Vagina (tissue), 2 donors: ENCODE results near the gene LENG1. TPM values are rescaled to one million over a fixed set of nuclear protein-coding genes. Genes with fewer than 3 reads are reported as not detected.

Source experiments
- DNase-seq, 2 donors: peaks; one replicate each; pipeline ENCODE4 v3.0.0-alpha.2; 2017; ENCODE audit errors: extremely low spot score in 2 of 2
- H3K27ac ChIP-seq: fragments of 200-600 bp; sonication (generic); one replicate; pipeline ENCODE4 v1.5.1; 2019
- H3K27me3 ChIP-seq: fragments of 200-600 bp; sonication (generic); one replicate; pipeline ENCODE4 v1.5.1; 2019
- H3K36me3 ChIP-seq, 2 donors: fragments of 200-600 bp; sonication (generic); one replicate each; pipeline ENCODE4 v1.5.1; 2017 to 2019
- H3K4me1 ChIP-seq: fragments of 200-600 bp; sonication (generic); one replicate; pipeline ENCODE4 v1.5.1; 2019
- H3K4me3 ChIP-seq, 2 donors: fragments of 200-600 bp; sonication (generic); 1 replicate in 1 of 2; 2 replicates in 1 of 2; pipeline ENCODE4 v1.5.1; 2016 to 2019
- H3K9me3 ChIP-seq: fragments of 200-600 bp; sonication (generic); one replicate; pipeline ENCODE4 v1.5.1; 2019
- CTCF ChIP-seq, 3 experiments: fragments of 450-650 bp in 2 of 3; fragments of 200-600 bp in 1 of 3; sonication (generic) in 1 of 3; IDR thresholded peaks; one replicate each; pipeline ENCODE4 v1.5.1; 2017 to 2019; ENCODE audit warnings: antibody characterized with exemption in 3 of 3, mild to moderate bottlenecking in 2 of 3, moderate library complexity in 2 of 3
- POLR2A ChIP-seq, 2 donors: fragments of 450-650 bp; IDR thresholded peaks; one replicate each; pipeline ENCODE4 v1.6.1; 2017; ENCODE audit warnings: antibody characterized with exemption in 2 of 2, mild to moderate bottlenecking in 2 of 2, moderate library complexity in 2 of 2
- POLR2AphosphoS5 ChIP-seq, 2 donors: sonication (generic); formaldehyde crosslinking; IDR thresholded peaks; one replicate each; pipeline ENCODE4 v1.9.0; 2017; ENCODE audit warnings: antibody characterized with exemption in 2 of 2, mild to moderate bottlenecking in 2 of 2, low read depth in 1 of 2; ENCODE audit not compliant: insufficient read depth in 1 of 2
- intact Hi-C: fragments of 100-400 bp; cut with DNase I; formaldehyde crosslinking; loops from one replicate; pipeline ENCODE4 v1.15.1; 2023
- total RNA-seq: library from RNA; depleted of rRNA; stranded (reverse); fragments of >200 nt; gene quantifications from one replicate; pipeline ENCODE4 v1.2.3, GENCODE V29; 2016

LENG1 gene
- total RNA-seq, 1 donor from 2014 or later = 5.4 TPM

DNA sequence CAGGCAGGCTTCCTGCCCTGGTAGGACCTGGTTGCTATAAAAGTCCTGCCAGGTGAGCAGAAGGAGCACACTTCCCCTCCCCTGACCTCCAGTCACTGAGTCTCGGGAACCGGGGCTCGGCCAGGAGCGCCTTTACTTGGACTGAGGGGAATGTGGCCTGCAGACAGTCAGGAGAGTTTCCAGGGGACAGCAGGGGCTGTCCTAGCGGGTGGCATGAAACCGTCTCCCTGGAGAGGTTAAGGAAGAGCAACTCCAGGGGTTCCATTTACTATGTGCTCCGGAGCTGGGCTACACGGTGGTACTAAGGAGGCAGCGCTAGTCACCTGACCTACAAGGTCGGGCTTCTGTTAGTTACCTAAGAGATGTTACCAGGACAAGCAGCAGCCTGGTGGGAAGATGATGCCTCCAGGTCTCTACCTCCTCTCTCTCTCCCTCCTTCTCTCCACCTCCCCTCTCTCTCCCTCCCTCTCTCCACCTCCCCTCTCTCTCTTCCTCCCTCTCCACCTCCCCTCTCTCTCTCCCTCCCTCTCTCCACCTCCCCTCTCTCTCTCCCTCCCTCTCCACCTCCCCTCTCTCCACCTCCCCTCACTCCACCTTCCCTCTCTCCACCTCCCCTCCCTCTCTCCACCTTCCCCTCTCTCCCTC is 26.1 kb downstream of the LENG1 start:
- TF ChIP-seq CTCF (IDR thresholded peaks at IDR 0.05) (no peak), POLR2A (IDR thresholded peaks at IDR 0.05) (no peak), POLR2AphosphoS5 (IDR thresholded peaks at IDR 0.05; ENCODE audit: insufficient read depth in 1 of 2, low read depth in 1 of 2) (no peak)
- H3K9me3 ChIP-seq = no peaks in the 10 kb centered on the region
- H3K27ac ChIP-seq = no peak overlapping the region
- intact Hi-C loops = no loop called here
- H3K27me3 ChIP-seq = no peaks in the 10 kb centered on the region
- H3K4me3 ChIP-seq = no peak overlapping the region
- peak in 1 of 2 donors; percentile 100 for DNase-seq
- H3K36me3 ChIP-seq = peaks cover 0 to 16% of the 10 kb centered on the region in 2 donors
- H3K4me1 ChIP-seq = peaks cover 16% of the 10 kb centered on the region

GRCh38 chr19:54129617-54129996 is 29.9 kb downstream of the LENG1 start:
- no peak overlapping the region for H3K4me3 ChIP-seq
- no peak overlapping the region for H3K27ac ChIP-seq
- TF ChIP-seq CTCF (IDR thresholded peaks at IDR 0.05) = no peak
- TF ChIP-seq POLR2AphosphoS5 (IDR thresholded peaks at IDR 0.05; ENCODE audit: insufficient read depth in 1 of 2, low read depth in 1 of 2) = no peak
- TF ChIP-seq POLR2A (IDR thresholded peaks at IDR 0.05) = no peak
- H3K27me3 ChIP-seq = no peaks in the 10 kb centered on the region
- DNase-seq = no peak
- intact Hi-C loops = no loop called here
- peaks cover 0 to 54% of the 10 kb centered on the region in 2 donors for H3K36me3 ChIP-seq
- H3K9me3 ChIP-seq = no peaks in the 10 kb centered on the region
- no peaks in the 10 kb centered on the region for H3K4me1 ChIP-seq

DNA sequence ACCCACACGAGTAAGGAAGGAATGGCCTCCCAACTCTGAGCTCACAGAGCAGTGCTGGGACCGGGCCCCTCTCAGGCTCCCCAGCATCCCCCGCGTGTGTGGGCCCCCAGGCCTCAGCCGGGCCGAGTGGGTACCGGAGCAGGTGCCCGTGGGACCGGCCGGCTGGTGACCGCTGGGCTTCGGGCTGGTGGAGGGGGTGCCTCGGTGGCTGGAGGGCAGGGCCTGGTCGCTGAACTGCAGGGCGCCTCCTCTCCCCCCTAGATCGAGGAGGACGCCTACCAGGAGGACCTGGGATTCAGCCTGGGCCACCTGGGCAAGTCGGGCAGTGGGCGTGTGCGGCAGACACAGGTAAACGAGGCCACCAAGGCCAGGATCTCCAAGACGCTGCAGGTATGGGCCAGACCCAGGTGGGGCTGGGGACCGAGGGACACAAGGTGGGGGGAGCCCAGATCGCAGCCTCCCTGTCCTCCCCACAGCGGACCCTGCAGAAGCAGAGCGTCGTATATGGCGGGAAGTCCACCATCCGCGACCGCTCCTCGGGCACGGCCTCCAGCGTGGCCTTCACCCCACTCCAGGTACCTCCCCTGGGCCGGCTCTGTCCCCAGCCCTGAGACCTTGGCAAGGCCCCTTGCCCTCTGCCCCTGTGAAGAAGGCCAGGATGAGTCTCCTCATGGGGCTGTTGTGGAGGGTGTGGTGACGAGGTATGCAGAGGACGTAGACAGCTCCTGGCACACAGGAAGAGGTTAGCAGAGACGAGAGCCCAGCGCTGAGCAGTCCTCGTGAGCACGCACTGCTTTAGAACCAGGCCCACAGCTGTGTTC is 30.5 kb downstream of the LENG1 start:
- Histone ChIP-seq H3K27me3 (no peaks in the 10 kb centered on the region), H3K27ac (no peak overlapping the region), H3K9me3 (no peaks in the 10 kb centered on the region), H3K4me1 (no peaks in the 10 kb centered on the region), H3K4me3 (no peak overlapping the region), H3K36me3 (peaks cover 0 to 60% of the 10 kb centered on the region in 2 donors)
- intact Hi-C loops = no loop called here
- TF ChIP-seq POLR2A (IDR thresholded peaks at IDR 0.05) (no peak), POLR2AphosphoS5 (IDR thresholded peaks at IDR 0.05; ENCODE audit: insufficient read depth in 1 of 2, low read depth in 1 of 2) (no peak), CTCF (IDR thresholded peaks at IDR 0.05) (no peak)
- DNase-seq = no peak

DNA sequence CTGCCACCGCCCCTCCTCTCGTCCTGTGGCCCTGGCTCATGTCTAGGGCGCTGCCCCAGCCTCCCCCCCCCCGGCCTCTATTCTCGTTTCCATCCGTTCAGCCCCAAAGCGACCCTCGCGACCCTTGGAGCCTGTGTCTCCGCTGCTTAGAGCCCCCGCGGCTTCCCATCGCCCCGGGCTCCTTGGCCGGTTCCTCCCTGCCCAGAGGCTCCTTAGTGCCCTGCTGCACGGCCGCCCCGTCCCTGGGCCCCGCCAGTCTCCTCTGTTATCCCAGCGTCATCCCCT is 31.1 kb downstream of the LENG1 start:
- Histone ChIP-seq H3K9me3 (no peaks in the 10 kb centered on the region), H3K4me1 (no peaks in the 10 kb centered on the region), H3K4me3 (no peak overlapping the region), H3K36me3 (peaks cover 0 to 66% of the 10 kb centered on the region in 2 donors), H3K27ac (no peak overlapping the region), H3K27me3 (no peaks in the 10 kb centered on the region)
- intact Hi-C loops = no loop called here
- no peak for DNase-seq
- no peak for TF ChIP-seq CTCF (IDR thresholded peaks at IDR 0.05)
- TF ChIP-seq POLR2AphosphoS5 (IDR thresholded peaks at IDR 0.05; ENCODE audit: insufficient read depth in 1 of 2, low read depth in 1 of 2) = no peak
- TF ChIP-seq POLR2A (IDR thresholded peaks at IDR 0.05) = no peak
